GM21360 (cell line): ENCODE data around the gene SLC6A9.

Source experiments
- ATAC-seq: cut with Tn5 transposase; IDR thresholded peaks from one replicate; pipeline ENCODE4 v1.9.1; 2021; ENCODE audit warnings: mild to moderate bottlenecking, moderate library complexity; ENCODE audit not compliant: unreplicated experiment

Gene SLC6A9

DNA sequence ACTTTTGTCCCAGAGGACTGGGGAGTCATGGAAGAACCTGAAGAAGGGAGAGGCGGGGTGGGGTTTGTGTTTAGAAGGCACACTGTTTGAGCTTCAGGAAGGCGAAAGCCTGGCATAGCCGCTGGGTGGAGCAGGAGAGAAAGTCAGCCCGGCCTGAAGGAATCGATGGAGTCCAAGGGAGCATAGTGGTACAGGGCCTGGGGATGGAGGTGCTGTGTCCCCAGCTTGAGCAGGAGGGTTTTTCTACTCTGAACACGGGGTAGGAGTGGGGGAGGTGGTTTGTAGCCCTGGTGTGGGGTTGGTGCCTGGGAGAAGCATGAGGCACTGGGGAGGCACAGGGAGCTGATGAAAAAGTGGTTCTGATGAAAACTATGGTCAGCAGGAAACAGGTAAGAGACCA is 44.5 kb downstream of the SLC6A9 start:
- no peak for ATAC-seq

GRCh38 chr1:43985984-43986595 is 45.2 kb downstream of the SLC6A9 start:
- ATAC-seq: no peak

GRCh38 chr1:43984855-43985254 is 46.4 kb downstream of the SLC6A9 start:
- ATAC-seq: no peak

GRCh38 chr1:43983253-43983899 is 47.9 kb downstream of the SLC6A9 start:
- ATAC-seq: no peak

DNA sequence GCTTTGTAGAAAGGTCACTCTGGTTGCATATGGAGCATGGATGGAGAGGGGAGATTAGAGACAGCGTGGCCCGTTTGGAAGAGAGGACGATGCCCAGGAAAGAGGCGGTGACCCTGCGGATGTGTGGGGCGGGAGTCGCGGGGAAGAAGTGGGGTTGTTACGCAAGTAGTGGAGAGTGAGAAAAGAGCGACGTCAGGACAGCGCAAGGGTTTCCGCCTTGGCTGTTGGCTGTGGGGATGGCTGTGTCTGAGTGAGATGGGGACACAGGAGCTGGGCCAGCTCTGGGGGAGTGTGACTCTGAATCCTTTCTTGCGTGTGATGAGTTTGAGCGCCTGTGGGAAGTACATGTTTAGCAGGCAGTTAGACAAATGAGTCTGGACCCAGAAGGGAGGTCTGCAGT is 48.5 kb downstream of the SLC6A9 start:
- ATAC-seq: no peak

DNA sequence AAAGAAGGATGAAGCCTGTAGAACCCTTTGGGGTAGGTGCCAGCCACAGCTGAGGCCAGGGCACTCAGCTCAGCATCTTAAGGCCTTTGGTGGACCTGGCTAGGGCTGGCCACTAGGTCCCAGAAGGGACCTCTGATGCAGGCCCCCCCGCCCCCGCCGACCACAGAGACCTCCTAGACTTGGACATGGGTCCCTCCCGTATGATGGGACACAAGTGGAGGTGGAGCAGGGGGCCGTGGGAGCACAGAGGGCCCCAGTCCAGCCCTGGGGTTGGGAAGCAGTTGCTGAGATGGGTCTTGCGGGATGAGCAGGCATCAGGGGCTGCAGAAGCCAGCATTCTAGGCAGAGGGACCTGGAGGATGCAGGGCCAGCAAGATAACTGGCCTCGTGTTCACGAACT is 49.0 kb downstream of the SLC6A9 start:
- ATAC-seq: no peak

DNA sequence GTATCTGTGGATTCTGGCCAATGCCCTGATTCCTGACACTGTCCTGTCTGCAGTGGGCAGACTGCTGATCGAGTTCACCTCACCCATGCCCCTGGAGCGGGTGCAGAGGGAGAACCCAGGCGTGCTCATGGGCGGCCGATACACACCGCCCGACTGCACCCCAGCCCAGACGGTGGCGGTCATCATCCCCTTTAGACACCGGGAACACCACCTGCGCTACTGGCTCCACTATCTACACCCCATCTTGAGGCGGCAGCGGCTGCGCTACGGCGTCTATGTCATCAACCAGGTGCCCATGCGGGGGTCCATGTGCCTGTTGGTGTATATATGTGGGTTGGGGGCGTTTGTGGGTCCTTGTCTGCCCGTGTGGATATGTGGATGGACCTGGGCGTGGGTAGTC is 49.6 kb downstream of the SLC6A9 start:
- ATAC-seq: no peak

GRCh38 chr1:43981135-43981491 is 50.1 kb downstream of the SLC6A9 start:
- ATAC-seq: no peak

DNA sequence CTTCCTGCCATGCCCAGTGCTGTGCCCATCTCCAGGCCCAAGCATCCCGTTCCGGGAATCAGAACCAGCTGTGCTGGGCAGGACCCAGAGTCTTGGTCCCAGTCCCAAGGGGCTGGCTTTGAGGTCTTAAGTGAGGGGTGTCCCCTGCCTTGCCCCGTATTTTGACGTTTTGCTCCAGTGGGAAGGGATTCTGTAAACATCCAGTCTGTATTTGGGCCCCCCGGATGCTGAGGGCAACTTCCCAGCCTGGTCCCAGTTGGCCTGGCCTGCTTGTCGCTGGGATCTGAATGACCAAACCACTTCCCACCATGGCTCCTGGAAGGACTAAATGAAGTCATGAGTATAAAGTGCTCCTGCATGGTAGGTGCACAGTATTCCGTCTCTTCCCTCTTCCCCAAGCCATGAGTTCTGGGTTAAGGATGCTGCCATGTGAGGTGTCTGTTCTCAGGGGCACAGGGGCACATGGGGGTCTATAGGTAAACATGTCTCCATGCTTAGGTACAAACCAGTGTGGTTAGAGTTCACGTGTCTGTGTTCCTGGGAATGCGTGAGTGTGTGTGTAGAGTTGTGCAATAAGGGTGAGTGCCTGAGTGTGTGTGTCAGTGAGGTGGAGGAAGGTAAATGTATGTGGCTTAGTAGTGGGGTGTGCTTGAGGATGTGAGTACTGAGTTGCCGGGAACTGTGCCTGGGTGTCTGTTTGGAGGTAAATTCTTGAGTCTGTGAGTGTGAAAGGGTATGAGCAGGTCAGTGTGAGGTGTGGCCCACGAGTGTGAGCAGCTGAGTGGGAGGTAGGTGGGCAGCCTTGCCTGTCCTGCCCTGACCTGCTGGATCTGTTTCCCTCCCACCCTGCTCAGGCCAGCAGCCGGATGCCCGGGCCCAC is 50.8 kb downstream of the SLC6A9 start:
- ATAC-seq: no peak

GRCh38 chr1:43979528-43980254 is 51.6 kb downstream of the SLC6A9 start:
- no peak for ATAC-seq

DNA sequence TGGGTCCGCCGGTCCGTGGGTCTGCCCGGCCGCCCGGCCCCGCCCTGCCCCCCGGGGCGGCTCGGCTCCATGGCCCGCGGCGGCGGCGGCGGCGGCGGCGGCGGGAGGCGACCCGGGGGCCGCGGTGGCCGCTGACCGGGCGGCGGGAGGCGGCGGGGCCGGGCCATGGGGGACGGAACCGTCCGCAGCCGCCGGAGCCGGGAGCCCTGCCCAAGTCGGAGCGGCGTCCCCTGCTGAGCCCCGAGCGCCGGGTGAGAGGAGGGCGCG is 52.1 kb downstream of the SLC6A9 start:
- ATAC-seq: no peak

GRCh38 chr1:43978551-43979260 is 52.6 kb downstream of the SLC6A9 start, which contains the start of gene B4GALT2:
Gene B4GALT2 (plus strand): TSS chr1:43979210. CDS start chr1:43981161, 1,951 bp downstream.
- ATAC-seq: no peak

- ATAC-seq: no peak
Observed at GRCh38 chr1:43978264-43978550, 53.1 kb downstream of the SLC6A9 start.

- no peak for ATAC-seq
Observed at GRCh38 chr1:43977376-43978263, 53.6 kb downstream of the SLC6A9 start.

DNA sequence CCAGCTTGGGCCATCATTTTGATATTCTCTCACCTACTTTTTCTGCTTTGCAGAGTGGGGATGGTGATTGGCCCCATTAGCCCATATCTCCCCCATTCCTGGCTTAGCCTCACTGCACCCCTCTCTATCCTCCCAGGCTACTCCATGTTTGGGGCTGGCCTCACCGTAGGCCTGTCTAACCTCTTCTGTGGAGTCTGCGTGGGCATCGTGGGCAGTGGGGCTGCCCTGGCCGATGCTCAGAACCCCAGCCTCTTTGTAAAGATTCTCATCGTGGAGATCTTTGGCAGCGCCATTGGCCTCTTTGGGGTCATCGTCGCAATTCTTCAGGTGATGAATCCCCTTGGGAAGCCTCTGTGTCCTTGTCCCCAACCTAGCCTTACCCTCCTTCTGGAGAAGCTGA is 54.4 kb downstream of the SLC6A9 start:
- no peak for ATAC-seq

DNA sequence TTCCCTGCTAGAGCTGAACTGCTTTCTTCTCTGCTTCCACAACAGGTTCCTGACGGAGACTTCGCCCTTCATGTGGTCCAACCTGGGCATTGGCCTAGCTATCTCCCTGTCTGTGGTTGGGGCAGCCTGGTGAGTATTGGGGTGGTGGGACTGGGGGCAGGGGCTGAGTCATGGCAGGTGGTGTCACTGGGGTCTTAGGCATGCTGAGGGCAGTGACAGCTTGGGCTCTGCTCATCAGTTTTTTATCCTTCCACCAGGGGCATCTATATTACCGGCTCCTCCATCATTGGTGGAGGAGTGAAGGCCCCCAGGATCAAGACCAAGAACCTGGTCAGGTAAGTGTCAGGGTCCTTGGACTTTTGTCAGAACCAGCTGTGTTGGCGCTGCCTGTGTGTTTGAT is 55.2 kb downstream of the SLC6A9 start:
- ATAC-seq: no peak

DNA sequence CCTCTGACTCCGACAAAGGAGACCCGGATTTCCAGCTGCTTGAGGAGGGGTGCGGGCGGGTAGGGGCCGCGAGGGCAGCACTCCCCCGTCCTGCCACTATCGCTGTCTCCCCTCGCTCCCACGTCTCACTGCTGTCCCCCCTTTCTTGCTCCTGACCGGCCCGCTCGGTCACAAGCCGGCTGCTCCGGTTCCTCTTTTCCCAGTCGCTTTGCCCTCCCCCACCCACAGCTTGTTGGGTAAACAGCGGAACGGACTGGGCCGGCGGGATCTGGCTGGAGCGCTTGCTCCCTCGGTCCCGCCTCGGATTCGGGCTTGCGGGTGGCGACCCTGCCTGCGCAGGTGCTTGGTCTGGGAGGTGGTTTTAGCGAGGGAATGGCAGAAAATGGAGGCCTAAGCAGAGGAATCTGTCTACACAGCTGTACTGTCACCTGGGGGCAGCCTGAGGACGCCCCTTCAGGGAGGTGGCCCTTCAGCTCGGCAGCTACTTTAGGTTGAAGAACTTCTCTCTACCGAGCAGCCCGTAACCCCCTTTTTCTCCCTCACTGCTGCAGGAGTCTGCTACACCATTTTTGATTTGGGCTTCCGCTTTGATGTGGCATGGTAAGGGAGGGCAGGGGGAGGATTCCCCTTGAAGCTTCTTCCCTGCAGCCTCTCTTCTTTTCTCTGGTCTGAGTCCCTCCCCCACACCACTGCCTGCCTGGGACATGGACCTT is 55.9 kb downstream of the SLC6A9 start:
- ATAC-seq: peak; percentile 4

DNA sequence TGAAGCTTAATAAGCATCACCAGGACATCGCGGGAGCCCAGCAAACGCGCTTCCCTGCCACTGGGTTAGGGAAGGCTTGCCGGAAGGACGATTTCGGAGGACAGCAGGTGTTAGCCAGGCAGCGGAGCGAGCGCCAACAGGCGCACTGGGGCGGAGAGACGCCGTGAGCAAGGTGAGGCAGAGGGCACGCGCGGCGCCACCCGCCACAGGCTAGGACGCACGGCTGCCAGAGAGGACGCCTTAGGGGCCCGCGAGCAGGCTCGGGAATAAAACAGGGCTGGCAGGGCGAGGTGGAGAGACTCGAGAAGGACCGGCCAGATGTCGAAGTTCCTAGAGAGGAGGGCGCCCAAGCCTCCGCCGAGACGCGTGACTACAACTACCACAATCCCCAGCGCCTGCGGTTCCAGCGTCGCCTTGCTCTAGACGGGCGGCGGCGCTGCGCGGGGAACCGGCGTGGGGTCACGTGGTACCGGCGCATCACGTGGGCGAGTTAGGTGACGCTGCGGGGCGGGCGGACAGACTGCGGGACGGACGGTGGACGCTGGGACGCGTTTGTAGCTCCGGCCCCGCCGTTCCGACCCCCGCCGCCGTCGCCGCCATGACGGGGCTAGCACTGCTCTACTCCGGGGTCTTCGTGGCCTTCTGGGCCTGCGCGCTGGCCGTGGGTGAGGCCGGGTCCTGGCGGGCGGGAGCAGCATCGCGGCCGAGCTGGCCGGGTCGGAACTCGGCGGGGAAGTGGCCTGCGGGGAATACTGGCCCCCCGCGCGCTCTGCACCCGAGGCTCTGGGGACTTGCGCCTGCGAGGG is 56.6 kb downstream of the SLC6A9 start, which contains the start of gene ATP6V0B:
Gene ATP6V0B, plus strand, starts transcription at position 518 of the 806 bp plus-strand sequence. Its CDS starts 81 bp downstream, at position 599.
- peak; percentile 58 for ATAC-seq
